ENCODE measurements around the gene ABCA4.

- TF ChIP-seq CTCF (IDR thresholded peaks at IDR 0.05; ENCODE audit: extremely low read depth in 1 of 2, insufficient read depth in 1 of 2, low read depth in 1 of 2, low read length in 2 of 2), result no peak
- peak; percentile 17 for TF ChIP-seq POLR2AphosphoS5 (IDR thresholded peaks at IDR 0.05; ENCODE audit: insufficient read depth, low read depth, low read length)
- TF ChIP-seq EZH2 (IDR thresholded peaks at IDR 0.05; ENCODE audit: borderline replicate concordance, low read depth, low read length, severe bottlenecking), result no peak
Observed at GRCh38 chr1:94165843-94166242, 44.9 kb upstream of the ABCA4 start.

Measured in endothelial cell of umbilical vein (primary cell).